Measurements from ENCODE around the gene ZC3H7B. TPM values are rescaled to one million over a fixed set of nuclear protein-coding genes. Genes with fewer than 3 reads are reported as not detected.

The ZC3H7B gene
- total RNA-seq, 1 experiment from 2014 or later, result 60.6 TPM

DNA sequence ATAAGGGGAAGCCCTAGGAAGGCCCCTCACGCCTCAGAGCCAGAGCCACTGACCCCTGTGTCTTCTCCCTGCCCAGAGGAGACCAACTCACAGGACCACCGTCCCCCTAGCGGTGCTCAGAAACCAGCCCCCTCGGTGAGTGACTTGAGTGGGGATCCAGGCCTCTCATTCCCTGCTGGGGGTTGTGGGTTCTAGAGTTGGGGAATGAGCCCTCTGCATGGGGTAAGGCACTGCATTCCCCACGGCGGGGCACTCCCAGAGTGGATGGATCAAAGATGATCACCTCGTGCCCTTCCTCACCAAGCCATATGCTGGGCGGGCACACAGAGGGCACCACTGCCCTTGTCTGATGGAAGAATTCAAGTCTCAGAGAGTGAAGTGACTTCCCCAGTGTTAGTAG, 39.7 kb downstream of the ZC3H7B start:
- H3K27ac Mint-ChIP-seq (ENCODE audit: unreplicated experiment), result no peak overlapping the region
- H3K9me3 Mint-ChIP-seq (ENCODE audit: unreplicated experiment), result no peaks in the 10 kb centered on the region
- no peaks in the 10 kb centered on the region for H3K4me1 ChIP-seq
- intact Hi-C loops (cut with micrococcal nuclease; ENCODE audit: unreplicated experiment), result no loop called here
- no TSS peak for BruUV-seq (replicated peaks)
- H3K27me3 ChIP-seq (replicated peaks; ENCODE audit: control insufficient read depth, insufficient read depth, low read length), result no peaks in the 10 kb centered on the region
- H3K27me3 Mint-ChIP-seq (ENCODE audit: insufficient read depth, unreplicated experiment), result no peaks in the 10 kb centered on the region
- peaks cover 18% of the 10 kb centered on the region for H3K36me3 Mint-ChIP-seq (ENCODE audit: insufficient read depth, unreplicated experiment)
- H3K4me1 Mint-ChIP-seq (ENCODE audit: low read depth, unreplicated experiment), result no peaks in the 10 kb centered on the region
- DNase-seq, result no peak
- POLR2A ChIA-PET, result no interaction called here
- H3K4me3 Mint-ChIP-seq (ENCODE audit: unreplicated experiment), result no peak overlapping the region
- H3K9me3 ChIP-seq, result no peaks in the 10 kb centered on the region
- no peak overlapping the region for H3K4me3 ChIP-seq (ENCODE audit: low read depth, low read length)
- H3K36me3 ChIP-seq (ENCODE audit: control insufficient read depth, insufficient read depth, low read length), result peaks cover 2% of the 10 kb centered on the region
- CTCF ChIA-PET, result no interaction called here
- TF ChIP-seq, protein P1, sequence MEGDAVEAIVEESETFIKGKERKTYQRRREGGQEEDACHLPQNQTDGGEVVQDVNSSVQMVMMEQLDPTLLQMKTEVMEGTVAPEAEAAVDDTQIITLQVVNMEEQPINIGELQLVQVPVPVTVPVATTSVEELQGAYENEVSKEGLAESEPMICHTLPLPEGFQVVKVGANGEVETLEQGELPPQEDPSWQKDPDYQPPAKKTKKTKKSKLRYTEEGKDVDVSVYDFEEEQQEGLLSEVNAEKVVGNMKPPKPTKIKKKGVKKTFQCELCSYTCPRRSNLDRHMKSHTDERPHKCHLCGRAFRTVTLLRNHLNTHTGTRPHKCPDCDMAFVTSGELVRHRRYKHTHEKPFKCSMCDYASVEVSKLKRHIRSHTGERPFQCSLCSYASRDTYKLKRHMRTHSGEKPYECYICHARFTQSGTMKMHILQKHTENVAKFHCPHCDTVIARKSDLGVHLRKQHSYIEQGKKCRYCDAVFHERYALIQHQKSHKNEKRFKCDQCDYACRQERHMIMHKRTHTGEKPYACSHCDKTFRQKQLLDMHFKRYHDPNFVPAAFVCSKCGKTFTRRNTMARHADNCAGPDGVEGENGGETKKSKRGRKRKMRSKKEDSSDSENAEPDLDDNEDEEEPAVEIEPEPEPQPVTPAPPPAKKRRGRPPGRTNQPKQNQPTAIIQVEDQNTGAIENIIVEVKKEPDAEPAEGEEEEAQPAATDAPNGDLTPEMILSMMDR (IDR thresholded peaks at IDR 0.05; ENCODE audit: insufficient read depth in 1 of 2, low read depth in 1 of 2, low read length in 1 of 2, severe bottlenecking in 1 of 2, unreplicated experiment in 1 of 2), result no peak

DNA sequence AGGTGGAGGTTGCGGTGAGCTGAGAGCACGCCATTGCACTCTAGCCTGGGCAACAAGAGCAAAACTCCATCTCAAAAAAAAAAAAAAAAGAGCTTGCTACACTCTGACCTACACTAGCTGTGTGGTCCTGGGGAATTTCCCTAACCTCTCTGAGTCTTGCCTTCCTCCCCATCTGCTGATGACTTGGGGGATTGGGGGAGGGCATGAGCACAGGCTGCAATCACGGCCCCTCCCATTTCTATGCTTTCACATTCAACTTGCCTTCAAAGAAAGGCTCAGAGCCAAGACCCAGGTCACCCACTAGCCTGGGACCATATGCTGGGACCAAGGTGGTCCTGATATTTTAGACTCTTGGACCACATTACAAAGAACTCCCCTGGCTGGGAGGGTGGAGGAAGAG, 40.7 kb downstream of the ZC3H7B start:
- no peak overlapping the region for H3K4me3 Mint-ChIP-seq (ENCODE audit: unreplicated experiment)

DNA sequence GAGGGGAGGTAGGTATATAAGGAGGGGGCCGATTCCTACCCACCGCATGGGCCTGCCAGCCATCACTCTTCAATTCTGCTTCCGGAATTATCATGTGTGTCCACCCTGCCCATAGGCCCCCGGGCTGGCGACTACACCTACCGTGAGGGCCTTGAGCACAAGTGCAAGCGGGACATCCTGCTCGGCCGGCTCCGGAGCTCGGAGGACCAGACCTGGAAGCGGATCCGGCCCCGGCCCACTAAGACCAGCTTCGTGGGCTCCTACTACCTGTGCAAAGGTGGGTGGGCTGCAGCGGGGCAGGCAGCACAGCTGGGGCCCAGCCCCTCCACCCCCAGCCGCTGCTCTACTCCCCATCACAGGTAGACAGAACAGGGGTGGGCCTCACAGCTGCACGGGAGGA, 42.0 kb downstream of the ZC3H7B start:
- Histone ChIP-seq H3K4me1 (no peaks in the 10 kb centered on the region), H3K36me3 (ENCODE audit: control insufficient read depth, insufficient read depth, low read length) (peaks cover 2% of the 10 kb centered on the region), H3K4me3 (ENCODE audit: low read depth, low read length) (no peak overlapping the region), H3K9me3 (no peaks in the 10 kb centered on the region), H3K27me3 (replicated peaks; ENCODE audit: control insufficient read depth, insufficient read depth, low read length) (no peaks in the 10 kb centered on the region)
- Mint-ChIP-seq H3K9me3 (ENCODE audit: unreplicated experiment) (no peaks in the 10 kb centered on the region), H3K4me1 (ENCODE audit: low read depth, unreplicated experiment) (peaks cover 5% of the 10 kb centered on the region), H3K27me3 (ENCODE audit: insufficient read depth, unreplicated experiment) (no peaks in the 10 kb centered on the region), H3K4me3 (ENCODE audit: unreplicated experiment) (no peak overlapping the region), H3K36me3 (ENCODE audit: insufficient read depth, unreplicated experiment) (peaks cover 38% of the 10 kb centered on the region), H3K27ac (ENCODE audit: unreplicated experiment) (no peak overlapping the region)
- CTCF ChIA-PET, result no interaction called here
- POLR2A ChIA-PET, result no interaction called here
- no TSS peak for BruUV-seq (replicated peaks)
- no peak for DNase-seq
- TF ChIP-seq, protein P1 (IDR thresholded peaks at IDR 0.05; ENCODE audit: insufficient read depth in 1 of 2, low read depth in 1 of 2, low read length in 1 of 2, severe bottlenecking in 1 of 2, unreplicated experiment in 1 of 2), result no peak
- intact Hi-C loops (cut with micrococcal nuclease; ENCODE audit: unreplicated experiment), result no loop called here

More for the DNA sequence above, 40.7 kb downstream of the ZC3H7B start:
- no peak for DNase-seq
- ChIA-PET POLR2A (no interaction called here), CTCF (interaction anchor here (0.6 kb wide), 1 partner anchor 659 kb away, joined by 3 read pairs; no protein-coding TSS in a partner anchor)
- intact Hi-C loops (cut with micrococcal nuclease; ENCODE audit: unreplicated experiment), result no loop called here
- Histone ChIP-seq H3K4me3 (ENCODE audit: low read depth, low read length) (no peak overlapping the region), H3K36me3 (ENCODE audit: control insufficient read depth, insufficient read depth, low read length) (peaks cover 2% of the 10 kb centered on the region), H3K27me3 (replicated peaks; ENCODE audit: control insufficient read depth, insufficient read depth, low read length) (no peaks in the 10 kb centered on the region), H3K9me3 (no peaks in the 10 kb centered on the region), H3K4me1 (no peaks in the 10 kb centered on the region)
- Mint-ChIP-seq H3K27me3 (ENCODE audit: insufficient read depth, unreplicated experiment) (no peaks in the 10 kb centered on the region), H3K4me1 (ENCODE audit: low read depth, unreplicated experiment) (no peaks in the 10 kb centered on the region), H3K27ac (ENCODE audit: unreplicated experiment) (no peak overlapping the region), H3K9me3 (ENCODE audit: unreplicated experiment) (no peaks in the 10 kb centered on the region), H3K36me3 (ENCODE audit: insufficient read depth, unreplicated experiment) (peaks cover 25% of the 10 kb centered on the region)
- TF ChIP-seq, protein P1 (IDR thresholded peaks at IDR 0.05; ENCODE audit: insufficient read depth in 1 of 2, low read depth in 1 of 2, low read length in 1 of 2, severe bottlenecking in 1 of 2, unreplicated experiment in 1 of 2), result no peak
- BruUV-seq (replicated peaks), result no TSS peak
